Measurements from ENCODE around the gene FOXJ1. TPM values are rescaled to one million over a fixed set of nuclear protein-coding genes. Genes with fewer than 3 reads are reported as not detected.

The FOXJ1 gene
- total RNA-seq, 1 experiment from 2014 or later, result 0.26 TPM

- no peak overlapping the region for H3K27ac ChIP-seq (ENCODE audit: low read length)
- H3K4me3 ChIP-seq (ENCODE audit: low read length), result no peak overlapping the region
- H3K4me2 ChIP-seq (ENCODE audit: low read length), result no peak overlapping the region
- H3K9me2 ChIP-seq (replicated peaks; ENCODE audit: low read length), result no peaks in the 10 kb centered on the region
- no peak overlapping the region for H2AFZ ChIP-seq (ENCODE audit: low read length)
- ChIA-PET POLR2A (ENCODE audit: unreplicated experiment) (no interaction called here), CTCF (no interaction called here)
- no peaks in the 10 kb centered on the region for H3F3A ChIP-seq (ENCODE audit: low read length, unreplicated experiment)
- no peaks in the 10 kb centered on the region for H3K36me3 ChIP-seq (ENCODE audit: low read depth, low read length)
- no peaks in the 10 kb centered on the region for H3K79me2 ChIP-seq (ENCODE audit: low read length)
- no peak for ATAC-seq
- no peaks in the 10 kb centered on the region for H4K20me1 ChIP-seq (ENCODE audit: low read length)
- intact Hi-C loops (cut with micrococcal nuclease), result no loop called here
- no peak overlapping the region for H3K9ac ChIP-seq (ENCODE audit: low read length)
- H3K27me3 ChIP-seq (ENCODE audit: low read length), result no peaks in the 10 kb centered on the region
- no peaks in the 10 kb centered on the region for H3K9me3 ChIP-seq (ENCODE audit: low read length)
- H3K4me1 ChIP-seq (ENCODE audit: insufficient read depth, low read length), result no peaks in the 10 kb centered on the region; the same call in 1 of the 2 replicates
- TF ChIP-seq EZH2phosphoT487 (IDR thresholded peaks at IDR 0.05; ENCODE audit: borderline replicate concordance, low read length), result no peak
- no peak for TF ChIP-seq EZH2 (IDR thresholded peaks at IDR 0.05; ENCODE audit: low read length, unreplicated experiment)
- TF ChIP-seq CTCF (conservative IDR thresholded peaks at IDR 0.05; ENCODE audit: low read depth, low read length), result no peak
- no peak for DNase-seq
- BruUV-seq (replicated peaks), result no TSS peak
These were observed 16.7 kb upstream of the FOXJ1 start for GRCh38 chr17:76157759-76158158.

- Histone ChIP-seq H3K4me1 (ENCODE audit: insufficient read depth, low read length) (no peaks in the 10 kb centered on the region; the same call in 1 of the 2 replicates), H3K79me2 (ENCODE audit: low read length) (no peaks in the 10 kb centered on the region), H3K27ac (ENCODE audit: low read length) (no peak overlapping the region), H3K9me3 (ENCODE audit: low read length) (no peaks in the 10 kb centered on the region), H3K36me3 (ENCODE audit: low read depth, low read length) (no peaks in the 10 kb centered on the region), H3K9me2 (replicated peaks; ENCODE audit: low read length) (no peaks in the 10 kb centered on the region), H3K4me3 (ENCODE audit: low read length) (no peak overlapping the region), H3K9ac (ENCODE audit: low read length) (no peak overlapping the region), H2AFZ (ENCODE audit: low read length) (no peak overlapping the region), H3F3A (ENCODE audit: low read length, unreplicated experiment) (no peaks in the 10 kb centered on the region), H3K4me2 (ENCODE audit: low read length) (no peak overlapping the region), H4K20me1 (ENCODE audit: low read length) (no peaks in the 10 kb centered on the region), H3K27me3 (ENCODE audit: low read length) (no peaks in the 10 kb centered on the region)
- ChIA-PET CTCF (no interaction called here), POLR2A (ENCODE audit: unreplicated experiment) (no interaction called here)
- no TSS peak for BruUV-seq (replicated peaks)
- DNase-seq (no peak), ATAC-seq (no peak)
- intact Hi-C loops (cut with micrococcal nuclease), result no loop called here
- TF ChIP-seq EZH2 (IDR thresholded peaks at IDR 0.05; ENCODE audit: low read length, unreplicated experiment) (no peak), EZH2phosphoT487 (IDR thresholded peaks at IDR 0.05; ENCODE audit: borderline replicate concordance, low read length) (no peak), CTCF (conservative IDR thresholded peaks at IDR 0.05; ENCODE audit: low read depth, low read length) (no peak)
These were observed 15.6 kb upstream of the FOXJ1 start for GRCh38 chr17:76156662-76156991.

- H3K27ac ChIP-seq (ENCODE audit: low read length), result no peak overlapping the region
- CTCF ChIA-PET, result no interaction called here
- H4K20me1 ChIP-seq (ENCODE audit: low read length), result no peaks in the 10 kb centered on the region
- H3K36me3 ChIP-seq (ENCODE audit: low read depth, low read length), result no peaks in the 10 kb centered on the region
- no peaks in the 10 kb centered on the region; the same call in 1 of the 2 replicates for H3K4me1 ChIP-seq (ENCODE audit: insufficient read depth, low read length)
- BruUV-seq (replicated peaks), result no TSS peak
- no peaks in the 10 kb centered on the region for H3K27me3 ChIP-seq (ENCODE audit: low read length)
- DNase-seq (no peak), ATAC-seq (no peak)
- POLR2A ChIA-PET (ENCODE audit: unreplicated experiment), result no interaction called here
- H3K4me2 ChIP-seq (ENCODE audit: low read length), result no peak overlapping the region
- no peaks in the 10 kb centered on the region for H3K9me3 ChIP-seq (ENCODE audit: low read length)
- no peak overlapping the region for H3K9ac ChIP-seq (ENCODE audit: low read length)
- intact Hi-C loops (cut with micrococcal nuclease), result no loop called here
- no peak for TF ChIP-seq EZH2 (IDR thresholded peaks at IDR 0.05; ENCODE audit: low read length, unreplicated experiment)
- TF ChIP-seq CTCF (conservative IDR thresholded peaks at IDR 0.05; ENCODE audit: low read depth, low read length), result no peak
- no peak for TF ChIP-seq EZH2phosphoT487 (IDR thresholded peaks at IDR 0.05; ENCODE audit: borderline replicate concordance, low read length)
- no peaks in the 10 kb centered on the region for H3K9me2 ChIP-seq (replicated peaks; ENCODE audit: low read length)
- no peaks in the 10 kb centered on the region for H3K79me2 ChIP-seq (ENCODE audit: low read length)
- H2AFZ ChIP-seq (ENCODE audit: low read length), result no peak overlapping the region
- no peak overlapping the region for H3K4me3 ChIP-seq (ENCODE audit: low read length)
- H3F3A ChIP-seq (ENCODE audit: low read length, unreplicated experiment), result no peaks in the 10 kb centered on the region
These were observed 15.1 kb upstream of the FOXJ1 start for GRCh38 chr17:76155988-76156661.

All from PC-3 (cell line).